ENCODE data around the gene OR51D1.

- TF ChIP-seq EZH2 (IDR thresholded peaks at IDR 0.05) (no peak), POLR2AphosphoS5 (IDR thresholded peaks at IDR 0.05; ENCODE audit: borderline replicate concordance, low read depth, low read length) (no peak), FOXP2 (optimal IDR thresholded peaks at IDR 0.05; ENCODE audit: control extremely low read depth, extremely low read length, insufficient read depth) (no peak)
Observed at GRCh38 chr11:4645974-4646373, 8.7 kb downstream of the OR51D1 start.
